KOPT-K1 (cell line): ENCODE data around the gene PAPOLG.
"Not testable (repeated sequence)": the region's sequence is repeated elsewhere in the genome, so short reads cannot be mapped to it uniquely, and the experiment has no call there.

ENCODE experiments used
- H3K27ac ChIP-seq: fragments of 200-600 bp; sonication (generic); 2 replicates; pipeline ENCODE4 v1.5.1; 2016; ENCODE audit warnings: antibody characterized with exemption, mild to moderate bottlenecking, low read depth, low read length; ENCODE audit not compliant: poor library complexity, severe bottlenecking
- H3K36me3 ChIP-seq: fragments of 200-600 bp; sonication (generic); 2 replicates; pipeline ENCODE4 v1.5.1; 2017; ENCODE audit warnings: antibody characterized with exemption, mild to moderate bottlenecking, low read length, moderate library complexity; ENCODE audit not compliant: insufficient read depth
- H3K9me3 ChIP-seq: fragments of 200-600 bp; sonication (generic); 2 replicates; pipeline ENCODE4 v1.5.1; 2017; ENCODE audit warnings: antibody characterized with exemption, low read length, mild to moderate bottlenecking; ENCODE audit not compliant: insufficient read depth, poor library complexity, severe bottlenecking

Gene PAPOLG

GRCh38 chr2:60826860-60827259 lies 70.8 kb downstream of the PAPOLG start:
- H3K9me3 ChIP-seq, H3K27ac ChIP-seq, H3K36me3 ChIP-seq: not testable (repeated sequence)

- Histone ChIP-seq H3K9me3 (no peaks in the 10 kb centered on the region), H3K27ac (no peak overlapping the region)
These were observed 71.3 kb downstream of the PAPOLG start for GRCh38 chr2:60827369-60827768.

GRCh38 chr2:60830991-60831390 lies 74.9 kb downstream of the PAPOLG start:
- Histone ChIP-seq H3K27ac (no peak overlapping the region), H3K9me3 (no peaks in the 10 kb centered on the region), H3K36me3 (no peaks in the 10 kb centered on the region)

More at GRCh38 chr2:60827369-60827768, 71.3 kb downstream of the PAPOLG start:
- H3K36me3 ChIP-seq, result no peaks in the 10 kb centered on the region

DNA sequence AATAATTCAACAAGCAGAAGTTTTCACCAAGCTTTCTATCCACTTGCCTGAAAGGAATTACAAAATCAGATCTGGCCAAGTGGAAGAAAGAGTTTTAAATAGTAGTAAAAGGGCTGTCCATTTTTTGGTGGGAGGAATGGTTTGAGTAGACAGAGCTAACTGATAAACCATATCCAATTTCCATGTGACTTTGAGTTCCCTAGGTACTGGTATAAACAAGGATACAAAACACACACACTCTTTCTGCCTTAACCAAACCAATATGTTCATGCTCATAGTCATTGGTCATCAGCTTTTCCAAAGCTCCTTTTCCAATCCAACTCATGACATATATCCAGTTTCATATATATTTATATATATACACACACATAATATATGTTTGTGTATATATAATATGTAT lies 75.9 kb downstream of the PAPOLG start:
- no peak overlapping the region for H3K27ac ChIP-seq
- H3K9me3 ChIP-seq, result no peaks in the 10 kb centered on the region
- H3K36me3 ChIP-seq, result no peaks in the 10 kb centered on the region

DNA sequence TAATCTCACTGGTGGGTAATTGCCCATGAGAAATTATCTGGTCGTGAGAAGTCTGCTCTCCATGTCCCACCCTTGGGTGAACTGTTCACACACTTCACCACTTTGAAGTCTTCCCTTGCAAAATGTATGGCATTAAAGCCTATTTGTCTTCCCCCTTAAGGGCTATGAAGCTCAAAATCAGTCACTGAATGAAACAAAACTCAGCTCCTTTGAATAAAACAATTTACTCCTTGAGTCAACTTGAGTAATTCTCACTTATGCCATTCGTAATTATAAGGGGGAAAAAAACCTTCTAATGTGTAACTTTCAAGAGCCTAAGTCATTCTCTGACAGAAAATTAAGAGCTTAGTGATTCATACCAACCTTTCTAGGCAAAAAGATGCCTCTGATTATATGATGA lies 76.6 kb downstream of the PAPOLG start:
- no peak overlapping the region for H3K27ac ChIP-seq
- no peaks in the 10 kb centered on the region for H3K36me3 ChIP-seq
- H3K9me3 ChIP-seq, result no peaks in the 10 kb centered on the region

DNA sequence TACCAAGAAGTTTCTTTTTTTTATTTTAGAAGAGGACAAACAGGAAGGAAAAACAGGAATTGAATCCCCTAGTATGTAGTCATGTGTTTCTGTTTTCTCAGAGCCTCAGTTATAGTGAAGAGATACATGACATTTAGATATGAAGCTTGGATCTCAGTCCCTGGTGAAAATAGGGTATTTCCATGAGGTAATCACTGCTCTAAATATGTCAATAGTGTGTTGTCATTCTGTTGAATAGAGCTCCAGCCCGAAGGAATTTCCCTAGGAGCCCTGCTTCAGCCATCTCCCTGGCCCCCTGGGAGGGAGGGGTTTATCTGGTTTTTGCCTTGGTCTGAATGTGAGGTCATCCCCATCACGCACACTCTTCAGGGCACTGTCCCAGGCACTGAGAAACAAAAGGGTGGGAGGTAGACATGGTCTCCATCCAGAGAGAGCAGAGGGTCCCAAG lies 78.2 kb downstream of the PAPOLG start:
- no peaks in the 10 kb centered on the region for H3K36me3 ChIP-seq
- no peaks in the 10 kb centered on the region for H3K9me3 ChIP-seq
- H3K27ac ChIP-seq, result no peak overlapping the region

- no peak overlapping the region for H3K27ac ChIP-seq
- no peaks in the 10 kb centered on the region for H3K36me3 ChIP-seq
- H3K9me3 ChIP-seq, result no peaks in the 10 kb centered on the region
These were observed 80.4 kb downstream of the PAPOLG start for GRCh38 chr2:60836491-60836890.

DNA sequence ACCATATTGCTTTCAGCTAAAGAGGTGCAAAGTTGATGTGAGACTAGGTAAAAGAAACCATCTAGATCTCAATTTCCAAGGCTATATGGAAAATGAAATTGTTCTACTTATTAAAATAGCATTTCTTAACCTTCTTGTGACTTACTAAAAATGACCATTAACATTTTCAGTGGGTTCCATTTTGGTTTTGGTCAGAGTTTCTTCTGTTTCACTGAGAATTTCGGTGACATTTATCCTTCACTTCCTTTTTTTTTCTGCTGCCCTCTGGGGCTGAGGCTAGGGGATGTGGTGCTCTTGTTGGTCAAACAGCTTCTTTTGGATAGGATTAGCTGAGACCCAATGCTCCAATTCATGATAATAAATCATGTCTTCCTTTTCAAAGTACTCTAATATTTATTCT lies 81.1 kb downstream of the PAPOLG start:
- H3K27ac ChIP-seq, result no peak overlapping the region
- no peaks in the 10 kb centered on the region for H3K36me3 ChIP-seq
- H3K9me3 ChIP-seq, result no peaks in the 10 kb centered on the region

GRCh38 chr2:60838481-60838880 lies 82.4 kb downstream of the PAPOLG start:
- Histone ChIP-seq H3K36me3 (no peaks in the 10 kb centered on the region), H3K9me3 (no peaks in the 10 kb centered on the region), H3K27ac (no peak overlapping the region)

DNA sequence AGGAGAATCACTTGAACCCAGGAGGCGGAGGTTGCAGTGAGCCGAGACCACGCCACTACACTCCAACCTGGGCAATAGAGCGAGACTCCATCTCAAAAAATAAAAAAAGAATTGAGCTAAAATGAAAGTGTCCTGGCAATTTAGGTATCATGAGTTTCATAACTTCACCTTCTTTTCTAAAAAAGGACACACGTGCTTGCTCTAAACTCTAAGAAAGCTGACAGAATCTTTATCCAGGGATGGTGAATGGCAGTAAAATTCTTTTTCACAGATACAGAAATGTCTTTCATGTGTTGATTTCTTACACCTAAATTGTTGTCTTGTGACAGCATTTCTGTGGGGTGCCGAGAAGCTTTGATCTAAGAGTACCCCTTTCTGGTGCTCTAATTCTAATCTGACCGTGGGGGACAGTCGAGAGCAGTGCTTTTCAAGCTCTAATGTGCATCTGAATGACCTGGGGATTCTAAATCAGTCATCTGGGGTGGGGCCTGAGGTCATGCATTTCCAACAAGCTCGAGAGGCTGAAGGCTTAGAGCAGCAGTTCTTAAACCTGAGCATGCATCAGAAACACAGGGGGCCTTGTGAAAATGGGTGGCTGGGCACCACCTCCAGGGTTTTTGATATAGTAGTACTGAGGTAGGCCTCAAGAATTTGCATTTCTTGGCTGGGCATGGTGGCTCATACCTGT lies 83.2 kb downstream of the PAPOLG start:
- H3K9me3 ChIP-seq, result no peaks in the 10 kb centered on the region
- H3K36me3 ChIP-seq, result no peaks in the 10 kb centered on the region
- no peak overlapping the region for H3K27ac ChIP-seq

DNA sequence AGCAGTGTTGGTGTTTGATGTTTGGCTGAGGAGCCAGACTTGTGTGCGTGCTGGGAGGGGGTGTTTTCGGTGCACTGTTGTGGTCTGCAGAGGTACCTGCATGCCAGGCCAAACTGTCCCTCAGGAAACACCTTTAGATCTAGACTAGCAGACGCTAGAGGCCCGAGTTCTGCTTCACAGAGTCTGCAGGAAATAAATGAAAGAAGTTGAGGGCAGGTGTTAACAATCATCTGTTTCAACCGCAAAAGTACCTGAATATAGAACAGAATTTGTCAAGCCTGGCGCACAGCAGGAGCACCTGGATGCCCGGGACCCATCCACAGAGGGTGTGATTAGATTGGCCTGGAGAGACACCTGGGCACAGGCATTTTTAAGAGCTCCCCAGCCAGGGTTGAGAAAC lies 84.8 kb downstream of the PAPOLG start:
- H3K9me3 ChIP-seq, result no peaks in the 10 kb centered on the region
- no peaks in the 10 kb centered on the region for H3K36me3 ChIP-seq
- H3K27ac ChIP-seq, result peak overlapping the region; percentile 12

DNA sequence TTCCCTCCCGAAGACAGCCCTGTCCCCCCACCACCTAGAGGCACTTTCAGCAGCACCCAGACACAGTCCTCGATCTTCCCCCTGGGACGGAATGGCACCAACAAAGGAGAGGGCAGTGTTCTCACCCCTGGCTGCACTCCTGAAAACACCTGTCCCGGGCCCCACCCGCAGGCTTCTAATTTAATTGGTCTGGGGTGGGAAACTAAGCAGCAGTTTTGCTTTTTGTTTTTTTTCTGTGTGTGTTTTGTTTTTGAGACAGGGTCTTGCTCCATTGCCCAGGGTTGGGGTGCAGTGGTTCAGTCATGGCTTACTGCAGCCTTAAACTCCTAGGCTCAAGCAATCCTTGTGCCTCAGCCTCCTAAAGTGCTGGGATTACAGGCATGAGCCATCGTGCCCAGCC lies 86.9 kb downstream of the PAPOLG start:
- no peak overlapping the region for H3K27ac ChIP-seq
- no peaks in the 10 kb centered on the region for H3K36me3 ChIP-seq
- no peaks in the 10 kb centered on the region for H3K9me3 ChIP-seq

DNA sequence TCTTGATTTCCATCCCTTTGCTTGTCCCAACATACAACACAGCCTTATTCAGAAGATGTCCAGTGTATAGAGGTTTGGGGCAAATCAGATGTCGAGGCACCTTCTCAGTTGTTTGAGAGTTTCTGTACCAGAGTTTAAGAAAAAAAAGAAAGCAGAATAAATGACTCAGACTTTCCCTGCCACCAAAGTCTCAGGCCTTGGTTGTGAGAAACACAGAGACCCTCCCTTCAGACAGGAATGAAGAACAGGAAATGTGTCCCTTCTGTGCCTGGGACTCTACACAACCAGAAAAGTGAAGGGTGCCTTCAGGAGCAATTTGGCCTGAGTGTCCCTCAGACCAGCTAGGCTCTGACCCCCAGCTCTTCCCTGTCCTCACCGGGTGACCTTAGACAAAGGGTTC lies 88.0 kb downstream of the PAPOLG start:
- Histone ChIP-seq H3K27ac (no peak overlapping the region), H3K36me3 (no peaks in the 10 kb centered on the region), H3K9me3 (no peaks in the 10 kb centered on the region)

GRCh38 chr2:60847854-60848253 lies 91.8 kb downstream of the PAPOLG start:
- no peak overlapping the region for H3K27ac ChIP-seq
- H3K9me3 ChIP-seq, result no peaks in the 10 kb centered on the region
- no peaks in the 10 kb centered on the region for H3K36me3 ChIP-seq
